CD4-positive, alpha-beta T cell treated with Interleukin-6 for 4 hours (primary cell): ENCODE data around the gene AMOTL1.

Source experiments
- DNase-seq: peaks from one replicate; pipeline ENCODE4 v3.0.0-alpha.2; 2020; ENCODE audit warnings: mixed read lengths

The AMOTL1 gene

GRCh38 chr11:94858012-94858705, 90.0 kb downstream of the AMOTL1 start:
- no peak for DNase-seq

GRCh38 chr11:94860333-94860732, 92.2 kb downstream of the AMOTL1 start:
- DNase-seq, result no peak

- no peak for DNase-seq
These were observed 93.2 kb downstream of the AMOTL1 start for GRCh38 chr11:94861306-94861845.

GRCh38 chr11:94862926-94863880, 95.0 kb downstream of the AMOTL1 start:
- no peak for DNase-seq

GRCh38 chr11:94864506-94865045, 96.4 kb downstream of the AMOTL1 start:
- DNase-seq, result no peak

GRCh38 chr11:94866231-94866822, 98.2 kb downstream of the AMOTL1 start:
- no peak for DNase-seq

GRCh38 chr11:94866936-94867795, 99.0 kb downstream of the AMOTL1 start:
- no peak for DNase-seq

- DNase-seq, result no peak
These were observed 100.3 kb downstream of the AMOTL1 start for GRCh38 chr11:94868468-94868867.

- no peak for DNase-seq
These were observed 101.0 kb downstream of the AMOTL1 start for GRCh38 chr11:94869186-94869585.

GRCh38 chr11:94870422-94870821, 102.3 kb downstream of the AMOTL1 start:
- DNase-seq, result no peak

GRCh38 chr11:94871491-94872185, 103.5 kb downstream of the AMOTL1 start:
- DNase-seq, result no peak

GRCh38 chr11:94873916-94874540, 105.9 kb downstream of the AMOTL1 start:
- no peak for DNase-seq

GRCh38 chr11:94876222-94876621, 108.1 kb downstream of the AMOTL1 start:
- DNase-seq, result no peak

GRCh38 chr11:94876645-94877442, 108.7 kb downstream of the AMOTL1 start:
- peak; percentile 40 for DNase-seq

- no peak for DNase-seq
These were observed 109.5 kb downstream of the AMOTL1 start for GRCh38 chr11:94877443-94878200.

- DNase-seq, result no peak
These were observed 110.8 kb downstream of the AMOTL1 start for GRCh38 chr11:94879006-94879405.

GRCh38 chr11:94880216-94880615, 112.1 kb downstream of the AMOTL1 start:
- DNase-seq, result no peak

- DNase-seq, result no peak
These were observed 114.8 kb downstream of the AMOTL1 start for GRCh38 chr11:94882931-94883330.

GRCh38 chr11:94883878-94884277, 115.7 kb downstream of the AMOTL1 start:
- no peak for DNase-seq
